Esophagus muscularis mucosa (tissue), 4 donors: ENCODE data around the gene TMEM94. TPM values are rescaled to one million over a fixed set of nuclear protein-coding genes. Genes with fewer than 3 reads are reported as not detected.

ENCODE experiments used
- DNase-seq: peaks from one replicate; pipeline ENCODE4 v3.0.0-alpha.2; 2017; ENCODE audit errors: extremely low spot score
- H3K27ac ChIP-seq, 4 donors: fragments of 200-600 bp; sonication (generic); replicated peaks in 1 of 4; 1 replicate in 3 of 4; 2 replicates in 1 of 4; pipeline ENCODE4 v1.5.1; 2016 to 2019; ENCODE audit warnings: mild to moderate bottlenecking in 1 of 4
- H3K27me3 ChIP-seq, 4 donors: fragments of 200-600 bp; sonication (generic); one replicate each; pipeline versions ENCODE4 v1.5.1 to v1.6.0; 2016 to 2019
- H3K36me3 ChIP-seq, 4 donors: fragments of 200-600 bp; sonication (generic); one replicate each; pipeline ENCODE4 v1.5.1; 2016 to 2019
- H3K4me1 ChIP-seq, 4 donors: fragments of 200-600 bp; sonication (generic); one replicate each; pipeline ENCODE4 v1.5.1; 2016 to 2019
- H3K4me3 ChIP-seq, 4 donors: fragments of 200-600 bp; sonication (generic); 1 replicate in 2 of 4; 2 replicates in 2 of 4; pipeline ENCODE4 v1.5.1; 2016 to 2019; ENCODE audit warnings: mild to moderate bottlenecking in 4 of 4, moderate library complexity in 1 of 4
- H3K9me3 ChIP-seq, 4 donors: fragments of 200-600 bp; sonication (generic); 1 replicate in 3 of 4; 2 replicates in 1 of 4; pipeline ENCODE4 v1.5.1; 2016 to 2019
- CTCF ChIP-seq, 3 experiments: fragments of 200-600 bp in 2 of 3; fragments of 450-650 bp in 1 of 3; sonication (generic) in 2 of 3; IDR thresholded peaks; one replicate each; pipeline ENCODE4 v1.5.1; 2017 to 2019; ENCODE audit warnings: antibody characterized with exemption in 3 of 3, mild to moderate bottlenecking in 2 of 3, moderate library complexity in 1 of 3
- EP300 ChIP-seq: sonication (generic); formaldehyde crosslinking; IDR thresholded peaks from one replicate; pipeline ENCODE4 v1.6.1; 2017; ENCODE audit warnings: antibody characterized with exemption
- POLR2A ChIP-seq: fragments of 450-650 bp; IDR thresholded peaks from one replicate; pipeline ENCODE4 v1.6.1; 2017; ENCODE audit warnings: antibody characterized with exemption, moderate library complexity, mild to moderate bottlenecking, low read depth
- POLR2AphosphoS5 ChIP-seq, 2 donors: sonication (generic); formaldehyde crosslinking; IDR thresholded peaks; one replicate each; pipeline ENCODE4 v1.6.1; 2017; ENCODE audit warnings: antibody characterized with exemption in 2 of 2
- WGBS: methylation state at CpG from one replicate; pipeline ENCODE4 v1.1.5; 2018; 5-methylcytosine and 5-hydroxymethylcytosine counted together
- intact Hi-C: fragments of 100-400 bp; cut with DNase I; formaldehyde crosslinking; loops from one replicate; pipeline ENCODE4 v1.15.1; 2023
- total RNA-seq, 4 donors: library from RNA; depleted of rRNA; stranded (reverse); fragments of >200 nt; gene quantifications; one replicate each; pipeline versions ENCODE4 v1.1.0 to v1.2.1, GENCODE V29; 2016

Gene TMEM94
- total RNA-seq, 4 donors from 2014 or later = 35.3 to 71.4 (median 46.3) TPM

- peak within 1 kb of the TSS; percentile 67 to 75 (median 70) for H3K4me3 ChIP-seq
- DNase-seq = no peak
- no peaks in the 10 kb centered on the region for H3K27me3 ChIP-seq
- no peaks in the 10 kb centered on the region for H3K9me3 ChIP-seq
- peak within 1 kb of the TSS; percentile 62 to 75 (median 73) for H3K27ac ChIP-seq
- H3K36me3 ChIP-seq = peaks cover 0 to 27% (median 15%) of the 10 kb centered on the region in 4 donors
- peak in 1 of 2 donors; percentile 46 for TF ChIP-seq POLR2AphosphoS5 (IDR thresholded peaks at IDR 0.05)
- no peak for TF ChIP-seq EP300
- peak; percentile 41 to 54 (median 48) for TF ChIP-seq CTCF (IDR thresholded peaks at IDR 0.05)
- intact Hi-C loops = no loop called here
- H3K4me1 ChIP-seq = peaks cover 17 to 29% (median 23%) of the 10 kb centered on the region in 4 donors
- 2% methylated on average over 24 of the region's 108 CpGs for WGBS
These were observed 68.8 kb downstream of the TMEM94 start, which contains the start of gene LLGL2 for GRCh38 chr17:75524970-75525805. TSS of gene LLGL2 (plus strand) at chr17:75525697. CDS start at chr17:75543427, 17,730 bp downstream.

DNA sequence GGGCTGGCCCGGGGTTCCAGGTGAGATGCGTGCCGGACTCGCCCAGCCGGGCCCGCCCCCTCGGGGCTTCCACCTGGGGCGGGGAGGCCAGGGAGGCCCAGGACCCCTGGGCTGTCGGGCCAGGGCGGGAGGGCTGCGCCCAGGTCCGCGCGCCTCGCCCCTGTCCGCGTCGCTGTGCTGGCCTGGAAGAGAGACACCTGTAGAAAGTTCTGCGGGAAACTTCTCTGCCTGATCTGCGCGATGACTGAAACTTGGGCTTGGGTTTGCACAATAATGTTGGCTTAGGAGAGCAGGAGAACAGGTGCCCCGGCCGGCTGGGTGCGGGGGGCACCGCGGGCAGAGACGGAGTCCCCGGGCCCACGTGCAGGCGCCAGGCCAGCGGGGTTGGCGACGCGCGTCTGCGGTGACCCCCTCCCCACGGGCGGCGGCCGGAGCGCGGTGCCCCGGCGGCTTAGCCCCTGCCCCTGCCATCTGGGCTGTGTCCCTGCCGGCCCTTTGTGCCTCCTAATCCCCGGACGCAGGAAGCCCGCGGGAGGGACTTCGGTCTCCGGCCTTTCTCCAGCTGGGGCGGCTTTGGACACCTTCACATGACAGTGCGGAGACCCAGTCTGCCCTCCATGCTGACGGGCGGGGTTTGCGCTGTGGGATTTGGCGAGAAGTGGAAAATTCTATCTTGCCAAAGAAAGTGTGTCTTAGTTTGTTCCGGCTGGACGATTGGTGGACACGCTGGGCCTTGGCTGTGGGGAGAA is 69.5 kb downstream of the TMEM94 start:
- intact Hi-C loops = no loop called here
- no peaks in the 10 kb centered on the region for H3K9me3 ChIP-seq
- H3K27me3 ChIP-seq = no peaks in the 10 kb centered on the region
- peak overlapping the region; percentile 67 to 75 (median 70) for H3K4me3 ChIP-seq
- WGBS = 3% methylated on average over 36 of the region's 60 CpGs
- H3K27ac ChIP-seq = peak overlapping the region in 3 of 4 donors; percentile 62 to 75 (median 66)
- DNase-seq = no peak
- H3K36me3 ChIP-seq = peaks cover 0 to 19% (median 12%) of the 10 kb centered on the region in 4 donors
- H3K4me1 ChIP-seq = peaks cover 17 to 29% (median 23%) of the 10 kb centered on the region in 4 donors
- TF ChIP-seq CTCF (IDR thresholded peaks at IDR 0.05) = no peak
- no peak for TF ChIP-seq POLR2A
- TF ChIP-seq EP300 = no peak
- TF ChIP-seq POLR2AphosphoS5 (IDR thresholded peaks at IDR 0.05) = no peak

DNA sequence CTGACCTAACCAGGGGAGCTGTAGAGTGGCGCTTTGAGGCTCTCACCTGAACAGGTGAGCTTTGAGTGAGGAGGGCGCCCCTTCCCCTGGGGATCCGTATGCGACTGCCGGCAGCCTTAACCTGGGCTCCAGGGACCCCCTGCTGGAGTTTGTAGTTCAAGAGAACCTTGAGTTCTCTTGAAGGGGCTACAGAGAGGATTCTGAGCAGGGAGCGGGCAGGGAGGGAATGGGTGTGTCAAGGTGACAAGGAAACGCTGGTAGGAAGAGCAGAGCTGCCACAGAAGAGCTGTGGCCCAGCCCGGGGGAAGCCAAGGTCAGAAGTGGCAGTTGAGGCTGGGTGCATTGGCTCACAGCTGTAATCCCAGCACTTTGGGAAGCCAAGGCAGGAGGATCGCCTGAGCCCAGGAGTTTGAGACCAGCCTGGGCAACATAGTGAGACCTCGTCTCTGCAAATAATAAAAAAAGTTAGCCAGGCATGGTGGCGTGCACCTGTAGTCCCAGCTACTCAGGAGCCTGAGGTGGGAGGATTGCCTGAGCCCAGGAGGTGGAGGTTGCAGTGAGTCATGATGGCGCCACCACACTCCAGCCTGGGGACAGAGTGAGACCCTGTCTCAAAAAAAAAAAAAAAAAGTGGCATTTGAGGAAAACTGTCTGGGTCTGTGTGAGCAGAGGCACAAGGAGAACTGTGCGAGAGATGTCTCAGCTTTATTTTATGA is 70.3 kb downstream of the TMEM94 start:
- intact Hi-C loops = no loop called here

More for the DNA sequence above, 70.3 kb downstream of the TMEM94 start:
- H3K27me3 ChIP-seq = no peaks in the 10 kb centered on the region
- H3K9me3 ChIP-seq = no peaks in the 10 kb centered on the region
- DNase-seq = no peak
- 68% methylated on average over 10 of the region's 13 CpGs for WGBS
- no peak for TF ChIP-seq POLR2AphosphoS5 (IDR thresholded peaks at IDR 0.05)
- TF ChIP-seq EP300 = no peak
- no peak for TF ChIP-seq POLR2A
- no peak for TF ChIP-seq CTCF (IDR thresholded peaks at IDR 0.05)
- H3K4me1 ChIP-seq = peaks cover 17 to 29% (median 23%) of the 10 kb centered on the region in 4 donors
- H3K36me3 ChIP-seq = peaks cover 0 to 12% (median 6%) of the 10 kb centered on the region in 4 donors
- peak overlapping the region in 1 of 4 donors; percentile 3 for H3K27ac ChIP-seq
- peak overlapping the region in 3 of 4 donors; percentile 70 to 75 (median 71) for H3K4me3 ChIP-seq
